Measurements from ENCODE around the gene RMND5B. TPM values are rescaled to one million over a fixed set of nuclear protein-coding genes. Genes with fewer than 3 reads are reported as not detected.

The RMND5B gene
- polyA plus RNA-seq, 4 donors, result 28.1 to 37.2 (median 31.5) TPM

DNA sequence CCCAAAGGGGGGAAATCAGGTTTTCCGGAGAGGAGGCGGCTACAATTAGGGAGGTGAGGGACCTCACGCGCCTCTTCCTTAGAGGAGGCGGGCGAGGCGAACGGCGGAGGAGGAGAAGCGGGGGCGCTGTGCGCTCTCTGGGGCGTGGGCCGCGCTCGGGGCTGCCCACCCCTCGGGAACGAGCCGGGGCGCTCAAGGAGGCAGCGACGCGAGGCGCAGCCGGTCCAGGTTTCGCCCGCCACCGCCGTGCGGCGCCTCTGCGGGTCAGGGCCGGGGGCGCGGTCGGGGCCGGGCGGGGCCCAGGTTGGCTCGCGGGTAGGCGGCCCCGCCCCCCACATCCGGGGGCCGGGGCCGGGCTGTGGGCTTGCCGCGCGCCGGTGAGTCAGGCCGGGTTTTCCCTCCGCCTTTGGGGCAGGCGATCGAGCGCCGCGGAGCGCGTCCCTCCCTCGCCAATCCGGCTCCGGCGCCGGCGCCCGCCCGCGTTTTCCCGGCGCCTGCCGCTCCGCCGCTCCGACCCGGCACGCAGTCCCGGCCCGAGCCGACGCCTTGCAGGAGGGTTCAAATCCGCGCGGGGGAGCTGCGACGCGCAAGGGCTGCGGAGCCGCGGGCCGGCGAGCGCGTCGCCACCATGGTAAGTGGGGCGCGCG is 17.6 kb upstream of the RMND5B start, which contains the start of gene N4BP3:
TSS of gene N4BP3 (plus strand) at position 392 of the 647 bp plus-strand sequence. CDS start 6,052 bp downstream, outside the sequence.
- peak in 2 of 4 donors; percentile 59 to 67 for DNase-seq (ENCODE audit: low read depth in 4 of 4, low spot score in 3 of 4)

DNA sequence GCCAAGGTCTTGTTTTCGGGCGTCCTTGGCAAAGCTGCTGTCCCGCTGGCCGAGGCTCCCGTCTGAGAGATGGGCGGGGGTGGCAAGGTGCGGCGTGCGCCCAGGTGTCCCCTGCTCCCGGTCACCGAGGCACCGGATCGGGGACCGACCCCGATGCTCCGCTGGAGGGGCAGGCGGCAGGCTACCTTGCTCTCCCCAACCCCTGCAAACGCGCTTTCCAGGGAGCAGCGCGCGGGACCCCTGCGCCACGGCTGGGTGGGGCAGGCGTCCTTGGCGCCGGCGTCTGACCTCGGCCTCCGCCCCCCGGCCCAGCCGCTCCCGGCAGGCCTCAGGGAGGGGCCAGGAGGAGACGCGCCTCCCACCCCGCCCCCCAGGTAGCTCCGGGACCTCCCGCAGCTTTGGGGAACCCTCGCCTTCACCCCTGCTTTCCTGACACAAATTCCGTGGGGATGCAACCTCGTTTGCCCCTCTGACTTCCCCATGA is 16.9 kb upstream of the RMND5B start:
- DNase-seq (ENCODE audit: low read depth in 4 of 4, low spot score in 3 of 4), result no peak

DNA sequence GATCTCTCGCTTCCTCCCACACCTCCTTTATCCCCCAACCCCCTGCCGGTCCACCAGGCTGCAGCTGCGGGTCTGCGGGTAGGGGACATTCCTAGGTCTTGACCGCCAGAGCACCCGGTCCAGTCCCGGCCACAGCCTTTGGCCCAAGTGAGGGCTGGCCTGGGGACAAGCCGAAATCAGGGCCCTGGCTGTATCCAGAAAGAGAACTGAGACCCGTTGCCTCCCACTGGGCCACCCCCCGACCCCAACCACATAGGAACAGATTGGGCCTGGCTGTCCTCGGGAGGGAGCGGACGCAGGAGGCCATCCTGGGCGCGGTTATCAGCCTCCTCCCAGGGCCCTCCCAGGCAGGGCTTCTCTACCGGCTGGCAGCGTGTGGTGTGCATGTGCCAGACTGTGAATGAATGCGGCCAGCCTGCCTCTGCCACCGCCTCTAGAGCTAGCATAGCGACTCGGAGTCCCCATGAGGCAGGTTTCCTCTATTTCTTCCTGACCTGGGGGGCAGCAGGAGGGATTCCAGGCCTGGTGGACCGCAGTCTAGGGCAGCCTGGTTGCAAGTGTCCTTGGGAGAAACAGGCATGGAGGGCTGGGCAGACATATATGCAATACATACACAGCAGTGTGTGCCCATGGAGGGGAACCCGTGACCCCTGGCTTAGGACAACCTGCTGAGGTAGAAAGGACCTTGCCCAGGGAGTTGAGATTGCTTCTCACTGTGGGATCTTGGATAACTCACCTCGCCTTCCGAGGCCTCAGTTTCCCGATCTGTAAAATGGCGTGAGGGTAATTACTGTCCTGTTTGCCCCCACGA is 16.3 kb upstream of the RMND5B start:
- no peak for DNase-seq (ENCODE audit: low read depth in 4 of 4, low spot score in 3 of 4)

DNA sequence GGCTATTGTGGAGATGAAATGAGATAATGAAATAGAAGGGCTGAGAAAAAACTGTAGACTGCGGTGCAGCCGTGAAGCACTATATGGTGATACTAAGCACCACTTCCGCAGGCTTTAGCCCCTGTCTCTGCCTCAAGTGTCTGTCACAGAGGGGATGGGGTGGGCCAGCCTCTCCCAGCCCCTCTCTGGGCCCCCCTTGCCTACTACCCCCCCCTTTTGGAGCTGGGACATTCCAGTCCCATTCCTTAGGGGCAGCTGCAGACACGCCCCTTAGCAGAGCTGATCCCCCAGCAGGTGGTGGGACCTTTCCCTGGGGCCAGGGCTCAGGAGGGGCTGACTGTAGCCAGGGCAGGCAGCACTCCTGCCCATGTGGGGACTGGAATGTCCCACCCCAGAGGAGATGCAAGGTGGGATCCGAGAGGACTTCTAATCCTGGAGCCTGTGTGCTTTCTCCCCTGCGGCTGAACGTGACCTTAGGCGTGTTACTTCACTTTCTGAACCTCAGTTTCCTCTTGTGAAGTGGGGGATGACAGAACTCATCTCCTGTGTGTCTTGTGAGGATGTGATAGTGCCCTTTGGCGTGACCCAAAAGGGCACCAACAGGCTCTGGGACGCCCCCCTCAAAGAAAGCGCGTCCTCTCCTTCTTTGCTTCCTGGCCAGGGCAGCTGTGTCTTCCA is 15.5 kb upstream of the RMND5B start:
- no peak for DNase-seq (ENCODE audit: low read depth in 4 of 4, low spot score in 3 of 4)

DNA sequence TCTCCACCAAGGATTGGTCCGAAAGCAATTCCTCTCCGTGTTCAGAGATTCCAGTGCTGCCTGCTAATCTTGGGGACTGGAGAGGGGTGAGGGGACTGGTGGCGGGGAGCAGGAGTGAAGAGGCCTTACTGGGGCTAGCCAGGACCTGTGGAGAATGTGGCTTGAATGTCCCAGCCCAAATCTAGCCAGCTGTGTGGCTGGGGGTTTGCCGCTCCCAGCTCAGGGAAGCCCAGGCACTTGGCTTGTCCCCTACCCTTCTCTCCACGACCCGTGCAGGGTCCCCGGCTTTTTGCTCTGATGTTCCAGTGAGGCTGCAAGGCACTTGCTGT is 15.0 kb upstream of the RMND5B start:
- DNase-seq (ENCODE audit: low read depth in 4 of 4, low spot score in 3 of 4), result no peak

DNA sequence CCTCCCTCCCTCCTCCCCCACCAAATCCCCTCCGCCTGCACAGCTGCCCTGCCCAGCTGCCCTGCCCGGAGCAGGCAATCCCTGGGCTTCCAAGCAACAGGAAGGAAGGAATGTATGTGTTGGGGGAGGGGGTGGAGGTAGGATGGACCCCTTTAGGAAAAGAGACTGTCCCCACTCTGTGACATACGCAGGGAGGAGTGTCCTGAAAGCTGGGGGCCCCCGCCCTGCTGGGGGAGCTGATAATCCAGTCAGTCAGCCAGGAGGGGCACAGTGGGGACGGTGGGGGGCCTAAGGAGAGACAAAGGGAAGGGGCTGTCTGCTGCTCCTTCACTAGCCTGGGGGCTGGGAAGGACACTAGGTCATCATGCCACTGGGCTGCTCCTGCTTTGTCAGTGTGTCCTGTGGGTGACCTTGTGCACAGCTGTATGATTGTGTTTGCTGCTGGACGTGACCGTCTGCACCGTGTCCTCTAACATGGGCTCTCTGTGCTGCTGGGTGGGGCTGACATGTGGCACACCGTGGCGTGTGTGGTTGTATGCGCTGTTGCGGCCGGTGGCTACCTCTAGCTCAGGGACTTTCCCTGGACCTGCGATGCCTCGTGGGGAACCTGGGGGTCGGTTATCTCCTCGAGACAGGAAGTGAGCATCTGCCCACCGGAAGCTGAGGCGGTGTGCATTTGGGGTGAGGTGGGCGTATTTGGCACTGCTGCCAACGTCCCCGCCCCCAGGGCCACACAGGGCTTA is 14.5 kb upstream of the RMND5B start:
- DNase-seq (ENCODE audit: low read depth in 4 of 4, low spot score in 3 of 4), result no peak

DNA sequence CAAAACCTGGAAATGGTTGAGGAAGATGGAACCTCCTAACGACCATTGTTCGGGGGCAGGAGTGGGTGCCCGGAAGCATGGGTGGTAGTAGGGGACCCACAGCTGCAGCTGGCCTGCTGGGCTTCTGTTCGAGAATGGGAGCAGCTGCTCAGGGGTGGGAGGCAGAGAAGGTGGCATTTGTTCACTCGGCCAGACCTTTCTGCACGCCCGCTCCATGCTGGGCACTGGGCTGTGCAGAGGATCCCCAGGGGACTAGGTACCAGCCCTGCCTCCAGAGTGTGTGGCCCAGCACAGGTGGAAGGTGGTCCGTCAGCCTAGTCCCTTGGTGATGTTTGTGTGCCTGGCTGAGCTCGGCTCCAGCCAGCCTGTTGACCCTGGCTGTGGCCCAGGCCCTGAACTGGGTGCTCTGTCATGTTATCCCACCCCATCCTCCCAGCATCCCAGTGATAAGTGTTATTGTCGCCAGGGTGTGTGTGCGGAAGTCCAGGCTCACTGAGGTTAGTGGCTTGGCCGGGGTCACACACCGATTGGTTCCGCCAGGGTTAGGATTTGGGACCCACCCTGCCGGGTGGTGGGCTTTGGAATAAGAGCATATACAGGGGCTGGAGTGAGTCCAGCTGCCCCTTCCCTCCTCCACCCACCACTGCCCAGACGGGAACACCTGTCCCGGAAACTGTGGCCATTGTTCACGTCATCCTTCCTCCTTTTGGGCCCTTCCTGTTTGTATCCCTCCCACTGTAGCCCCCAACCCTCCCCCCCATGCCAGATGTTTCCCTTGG is 12.7 kb upstream of the RMND5B start:
- DNase-seq (ENCODE audit: low read depth in 4 of 4, low spot score in 3 of 4), result no peak

GRCh38 chr5:178119915-178120606 is 10.8 kb upstream of the RMND5B start:
- DNase-seq (ENCODE audit: low read depth in 4 of 4, low spot score in 3 of 4), result no peak

DNA sequence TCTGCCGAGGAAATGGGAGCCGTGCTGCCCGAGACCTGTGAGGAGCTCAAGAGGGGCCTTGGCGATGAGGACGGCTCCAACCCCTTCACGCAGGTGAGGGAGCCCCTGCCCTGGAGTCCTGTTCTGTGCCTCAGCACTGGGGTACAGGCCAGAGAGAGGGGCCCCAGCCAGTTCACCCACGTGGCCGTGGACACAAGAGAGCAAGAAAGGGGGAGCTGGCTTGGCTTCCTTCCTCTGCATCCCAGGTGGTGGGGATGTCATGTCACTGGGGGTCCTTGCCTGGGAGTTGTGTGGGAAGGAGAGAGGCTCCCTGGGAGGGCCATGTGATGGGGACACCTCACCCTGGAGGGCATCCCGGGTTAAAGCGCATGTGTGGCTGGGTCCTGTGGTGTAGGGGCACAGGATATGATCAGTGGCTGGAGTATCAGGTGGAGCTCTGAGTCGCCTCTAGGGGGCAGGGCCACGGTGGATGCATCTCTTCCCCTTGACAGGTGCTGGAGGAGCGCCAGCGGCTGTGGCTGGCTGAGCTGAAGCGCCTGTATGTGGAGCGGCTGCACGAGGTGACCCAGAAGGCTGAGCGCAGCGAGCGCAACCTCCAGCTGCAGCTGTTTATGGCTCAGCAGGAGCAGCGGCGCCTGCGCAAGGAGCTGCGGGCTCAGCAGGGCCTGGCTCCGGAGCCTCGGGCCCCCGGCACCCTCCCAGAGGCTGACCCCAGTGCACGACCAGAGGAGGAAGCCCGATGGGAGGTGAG is 10.0 kb upstream of the RMND5B start:
- DNase-seq (ENCODE audit: low read depth in 4 of 4, low spot score in 3 of 4), result peak; percentile 70 to 80 (median 78)

DNA sequence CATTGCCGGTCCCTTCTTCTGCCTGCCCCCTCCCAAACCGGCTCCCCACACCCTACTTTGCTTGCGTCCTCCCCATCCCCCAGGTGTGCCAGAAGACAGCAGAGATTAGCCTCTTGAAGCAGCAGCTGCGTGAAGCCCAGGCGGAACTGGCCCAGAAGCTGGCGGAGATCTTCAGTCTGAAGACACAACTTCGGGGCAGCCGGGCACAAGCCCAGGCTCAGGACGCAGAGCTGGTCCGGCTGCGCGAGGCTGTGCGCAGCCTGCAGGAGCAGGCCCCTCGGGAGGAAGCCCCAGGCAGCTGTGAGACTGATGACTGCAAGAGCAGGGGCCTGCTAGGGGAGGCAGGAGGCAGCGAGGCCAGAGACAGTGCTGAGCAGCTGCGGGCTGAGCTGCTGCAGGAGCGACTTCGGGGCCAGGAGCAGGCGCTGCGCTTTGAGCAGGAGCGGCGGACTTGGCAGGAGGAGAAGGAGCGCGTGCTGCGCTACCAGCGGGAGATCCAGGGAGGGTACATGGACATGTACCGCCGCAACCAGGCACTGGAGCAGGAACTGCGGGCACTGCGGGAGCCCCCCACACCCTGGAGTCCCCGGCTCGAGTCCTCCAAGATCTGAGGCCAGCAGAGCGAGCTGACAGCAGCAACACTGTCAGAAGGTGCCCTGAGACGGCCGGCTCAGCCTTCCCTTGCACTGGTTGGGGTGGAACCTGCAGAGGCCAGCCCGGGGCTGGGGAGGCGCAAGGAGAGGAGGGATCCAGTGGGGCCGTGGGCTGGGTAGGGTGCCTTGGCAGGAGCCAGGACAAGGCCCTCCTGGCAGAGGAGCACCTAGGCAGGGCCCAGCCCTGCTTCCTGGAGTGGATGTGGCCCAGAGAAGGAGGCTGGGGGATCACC is 9.2 kb upstream of the RMND5B start:
- no peak for DNase-seq (ENCODE audit: low read depth in 4 of 4, low spot score in 3 of 4)

DNA sequence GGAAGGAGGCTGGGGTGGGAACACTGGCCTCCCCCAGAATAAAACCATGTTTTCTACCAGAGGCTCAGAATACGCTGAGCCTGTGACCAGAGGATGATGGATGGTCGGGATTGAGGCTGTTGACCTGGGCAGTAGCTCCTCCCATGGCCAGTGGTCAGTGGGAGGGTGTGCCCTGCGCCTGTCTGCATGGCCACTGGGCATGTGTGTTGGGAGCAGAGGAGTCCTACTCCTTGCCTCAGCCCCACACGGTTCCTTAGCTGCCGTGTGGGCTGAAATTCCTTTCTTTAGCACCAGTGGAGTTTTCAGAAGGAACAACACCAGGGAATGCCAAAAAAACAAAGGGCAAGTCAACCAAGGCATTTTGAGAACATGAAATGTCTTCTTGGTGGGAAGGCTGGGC is 8.5 kb upstream of the RMND5B start:
- no peak for DNase-seq (ENCODE audit: low read depth in 4 of 4, low spot score in 3 of 4)

- DNase-seq (ENCODE audit: low read depth in 4 of 4, low spot score in 3 of 4), result no peak
Observed at GRCh38 chr5:178123094-178123965, 7.5 kb upstream of the RMND5B start.

DNA sequence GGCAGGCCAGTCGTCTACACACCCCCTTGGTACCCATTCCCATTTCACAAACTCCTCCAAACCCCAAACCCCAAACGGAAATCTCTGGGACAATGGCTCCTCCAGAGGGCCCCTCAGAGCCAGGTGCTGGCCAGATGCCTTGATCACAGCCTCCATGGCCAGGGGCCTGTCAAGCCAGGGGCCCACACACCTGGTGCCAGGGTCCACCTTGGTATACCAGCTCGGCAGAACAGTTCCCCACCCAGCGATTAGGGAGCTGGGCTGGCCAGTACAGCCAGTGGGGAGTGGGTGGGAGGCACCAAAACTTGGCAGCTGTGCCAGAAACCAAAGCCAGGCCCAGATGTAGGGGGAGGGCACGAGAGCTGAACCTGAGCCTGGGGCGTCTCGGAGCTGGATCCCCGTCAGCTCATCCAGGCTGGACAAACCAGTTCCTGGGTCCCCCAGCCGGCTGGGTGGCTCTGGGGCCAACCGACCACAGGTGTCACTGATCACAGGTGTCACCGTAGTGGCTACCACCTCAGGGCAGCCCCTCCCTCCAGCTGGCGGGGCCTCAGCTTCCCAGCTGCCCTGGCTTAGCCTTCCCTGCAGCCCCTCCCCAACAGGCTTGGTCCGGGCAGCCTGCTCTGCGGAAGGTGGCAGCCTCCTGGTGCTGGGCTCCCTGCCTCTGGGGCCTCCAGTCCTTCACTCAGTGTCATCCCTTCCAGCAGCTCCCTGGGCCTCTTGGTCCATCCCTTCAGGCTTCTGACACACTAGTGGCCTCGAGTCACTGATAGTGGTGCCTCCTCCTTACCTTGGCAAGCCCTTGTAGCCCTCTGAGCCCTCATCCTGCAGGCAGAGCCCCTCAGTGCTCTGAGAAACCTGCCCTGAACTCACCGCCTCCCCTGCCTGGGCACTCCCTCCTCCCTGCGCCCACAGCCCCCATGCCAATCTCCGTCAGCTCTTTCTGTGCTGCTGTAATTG is 6.6 kb upstream of the RMND5B start:
- DNase-seq (ENCODE audit: low read depth in 4 of 4, low spot score in 3 of 4), result no peak

DNA sequence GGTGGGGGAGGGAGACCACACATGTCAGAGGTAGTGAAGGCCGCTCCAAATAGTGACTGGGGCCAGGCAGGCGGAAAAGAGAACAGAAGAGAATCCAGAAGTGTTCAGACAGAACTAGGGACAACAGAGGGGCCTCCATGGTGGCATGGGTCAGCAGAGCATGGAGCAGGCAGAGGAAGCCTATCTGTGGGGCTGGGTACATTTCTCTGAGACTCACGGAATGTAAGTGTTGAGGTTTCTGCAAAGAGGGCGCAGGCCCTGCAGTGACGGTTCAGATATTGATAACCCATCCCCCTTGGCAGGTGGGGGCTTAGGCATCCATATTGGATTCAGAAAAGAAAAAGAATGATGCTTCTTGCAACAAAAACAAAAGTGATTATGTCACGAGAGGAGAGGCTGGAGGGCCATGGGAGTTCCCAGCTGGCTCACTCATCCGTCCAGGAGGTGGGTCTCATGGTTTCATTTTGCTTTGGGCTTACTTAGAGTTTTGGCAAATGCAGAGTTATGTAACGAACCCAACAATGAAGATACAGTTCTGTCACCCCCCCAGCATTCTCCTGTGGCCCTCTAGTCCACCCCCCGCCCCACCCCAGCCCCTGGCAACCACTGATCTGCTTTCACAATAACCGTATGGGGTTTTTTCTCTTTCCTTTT is 5.4 kb upstream of the RMND5B start:
- no peak for DNase-seq (ENCODE audit: low read depth in 4 of 4, low spot score in 3 of 4)

DNA sequence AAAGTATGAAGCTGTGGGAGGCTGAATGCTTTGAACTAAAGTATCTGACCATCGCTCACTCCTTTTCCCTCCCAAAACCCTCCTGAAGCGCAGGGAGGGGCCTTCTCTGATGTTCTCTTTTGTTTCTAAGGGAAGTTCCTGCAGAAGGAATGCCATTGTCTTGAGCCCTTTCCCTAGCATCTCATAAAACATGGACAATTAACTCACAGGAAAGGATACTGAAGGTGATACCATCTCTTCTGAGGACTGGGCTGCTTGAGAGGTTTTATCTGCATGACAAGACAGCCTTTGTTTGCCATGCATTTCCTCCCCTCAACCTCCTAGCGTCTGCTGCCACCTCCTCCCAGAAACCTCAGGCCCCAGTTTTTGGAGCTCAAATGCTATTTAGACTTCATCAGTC is 4.3 kb upstream of the RMND5B start:
- no peak for DNase-seq (ENCODE audit: low read depth in 4 of 4, low spot score in 3 of 4)

All from left renal pelvis (tissue), 4 donors.